GM12872 (cell line): Measurements from ENCODE around the gene SLC6A8.

Experiments
- CTCF ChIP-seq: IDR thresholded peaks from 3 replicates; pipeline ENCODE4 v1.5.1; 2011; ENCODE audit warnings: low read depth, mild to moderate bottlenecking, low read length, moderate library complexity; ENCODE audit not compliant: insufficient read depth

The SLC6A8 gene

GRCh38 chrX:153650959-153651358 lies 36.8 kb upstream of the SLC6A8 start:
- no peak for TF ChIP-seq CTCF

- TF ChIP-seq CTCF, result peak; percentile 56; the same call in 2 of the 3 replicates
Measured at GRCh38 chrX:153651540-153652079, 36.1 kb upstream of the SLC6A8 start.

- TF ChIP-seq CTCF, result no peak
Measured at GRCh38 chrX:153653556-153653955, 34.2 kb upstream of the SLC6A8 start.

GRCh38 chrX:153657161-153657560 lies 30.6 kb upstream of the SLC6A8 start:
- no peak for TF ChIP-seq CTCF

GRCh38 chrX:153659268-153659667 lies 28.5 kb upstream of the SLC6A8 start:
- no peak for TF ChIP-seq CTCF

- peak; percentile 54 for TF ChIP-seq CTCF
Measured at GRCh38 chrX:153662266-153662665, 25.5 kb upstream of the SLC6A8 start.

- TF ChIP-seq CTCF, result no peak
Measured at GRCh38 chrX:153665726-153666306, 21.9 kb upstream of the SLC6A8 start.
